Activated CD4-positive, alpha-beta memory T cell treated with anti-CD3 and anti-CD28 coated beads for 36 hours (primary cell): Measurements from ENCODE around the gene PCDHA1. TPM values are rescaled to one million over a fixed set of nuclear protein-coding genes. Genes with fewer than 3 reads are reported as not detected.
"Not testable (repeated sequence)": the region's sequence is repeated elsewhere in the genome, so short reads cannot be mapped to it uniquely, and the experiment has no call there.

Experiments used
- CTCF ChIA-PET: fragments of 350-600 bp; sonication (Branson Sonifier 250); formaldehyde crosslinking; loops from one replicate; lab custom pipeline; 2021; ENCODE audit warnings: antibody characterized with exemption, inconsistent platforms; lab: Charles Lee
- POLR2A ChIA-PET: fragments of 350-600 bp; sonication (Branson Sonifier 250); formaldehyde crosslinking; loops from one replicate; lab custom pipeline; 2021; ENCODE audit warnings: antibody characterized with exemption; lab: Charles Lee
- DNase-seq: peaks from one replicate; pipeline ENCODE4 v3.0.0-alpha.2; 2020
- H3K27ac Mint-ChIP-seq: one replicate; pipeline ENCODE4 v1.8.0; 2021; ENCODE audit warnings: mixed read lengths
- H3K27me3 Mint-ChIP-seq: one replicate; pipeline ENCODE4 v1.8.0; 2021; ENCODE audit warnings: mixed read lengths
- H3K36me3 Mint-ChIP-seq: one replicate; pipeline ENCODE4 v1.8.0; 2021; ENCODE audit warnings: mixed read lengths
- H3K4me1 Mint-ChIP-seq: one replicate; pipeline ENCODE4 v1.8.0; 2021; ENCODE audit warnings: low read depth, mixed read lengths
- H3K4me3 Mint-ChIP-seq: one replicate; pipeline ENCODE4 v1.8.0; 2021; ENCODE audit warnings: mild to moderate bottlenecking, mixed read lengths
- H3K9me3 Mint-ChIP-seq: one replicate; pipeline ENCODE4 v1.8.0; 2021; ENCODE audit warnings: mixed read lengths
- intact Hi-C: fragments of 100-400 bp; cut with micrococcal nuclease; formaldehyde crosslinking; loops from one replicate; pipeline ENCODE4 v1.15.1; 2023
- total RNA-seq, 2 experiments: library from RNA; stranded (reverse); gene quantifications; one replicate each; pipeline ENCODE4 v1.2.3, GENCODE V29; 2021

The PCDHA1 gene
- total RNA-seq, 2 experiments from 2014 or later = not detected

DNA sequence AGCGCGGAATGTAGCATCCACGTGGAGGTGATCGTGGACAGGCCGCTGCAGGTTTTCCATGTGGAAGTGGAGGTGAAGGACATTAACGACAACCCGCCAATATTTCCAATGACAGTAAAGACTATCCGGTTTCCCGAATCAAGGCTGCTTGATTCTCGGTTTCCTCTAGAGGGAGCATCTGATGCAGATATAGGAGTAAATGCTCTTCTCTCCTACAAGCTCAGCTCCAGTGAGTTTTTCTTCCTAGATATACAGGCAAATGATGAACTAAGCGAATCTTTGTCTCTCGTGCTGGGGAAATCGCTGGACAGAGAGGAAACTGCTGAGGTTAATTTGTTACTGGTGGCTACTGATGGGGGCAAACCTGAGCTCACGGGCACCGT is 9.3 kb downstream of the PCDHA1 start:
- Mint-ChIP-seq H3K36me3 (peaks cover 8% of the 10 kb centered on the region), H3K27me3 (peaks cover 31% of the 10 kb centered on the region), H3K9me3 (peaks cover 33% of the 10 kb centered on the region), H3K4me1 (no peaks in the 10 kb centered on the region), H3K27ac (no peak overlapping the region), H3K4me3 (no peak overlapping the region)
- intact Hi-C loops = loop anchor here (10.0 kb wide), 1 partner anchor 70 kb away; the partner anchor contains the start of gene PCDHA11
- DNase-seq = no peak
- ChIA-PET CTCF (no interaction called here), POLR2A (no interaction called here)

DNA sequence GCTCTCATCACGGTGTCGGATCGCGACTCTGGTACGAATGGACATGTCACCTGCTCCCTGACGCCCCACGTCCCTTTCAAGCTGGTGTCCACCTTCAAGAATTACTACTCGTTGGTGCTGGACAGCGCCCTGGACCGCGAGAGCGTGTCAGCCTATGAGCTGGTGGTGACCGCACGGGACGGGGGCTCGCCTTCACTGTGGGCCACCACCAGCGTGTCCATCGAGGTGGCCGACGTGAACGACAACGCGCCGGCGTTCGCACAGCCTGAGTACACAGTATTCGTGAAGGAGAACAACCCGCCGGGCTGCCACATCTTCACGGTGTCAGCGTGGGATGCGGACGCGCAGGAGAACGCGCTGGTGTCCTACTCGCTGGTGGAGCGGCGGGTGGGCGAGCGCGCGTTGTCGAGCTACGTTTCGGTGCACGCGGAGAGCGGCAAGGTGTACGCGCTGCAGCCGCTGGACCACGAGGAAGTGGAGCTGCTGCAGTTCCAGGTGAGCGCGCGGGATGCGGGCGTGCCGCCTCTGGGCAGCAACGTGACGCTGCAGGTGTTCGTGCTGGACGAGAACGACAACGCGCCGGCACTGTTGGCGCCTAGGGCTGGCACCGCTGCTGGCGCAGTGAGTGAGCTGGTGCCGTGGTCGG is 10.3 kb downstream of the PCDHA1 start:
- Mint-ChIP-seq H3K27me3 (peaks cover 32% of the 10 kb centered on the region), H3K9me3 (peaks cover 36% of the 10 kb centered on the region)
- H3K27ac Mint-ChIP-seq, DNase-seq, CTCF ChIA-PET, H3K4me3 Mint-ChIP-seq, POLR2A ChIA-PET, H3K4me1 Mint-ChIP-seq, H3K36me3 Mint-ChIP-seq: not testable (repeated sequence)
- intact Hi-C loops = loop anchor here (10.0 kb wide), 1 partner anchor 69 kb away; the partner anchor contains the start of gene PCDHA11

DNA sequence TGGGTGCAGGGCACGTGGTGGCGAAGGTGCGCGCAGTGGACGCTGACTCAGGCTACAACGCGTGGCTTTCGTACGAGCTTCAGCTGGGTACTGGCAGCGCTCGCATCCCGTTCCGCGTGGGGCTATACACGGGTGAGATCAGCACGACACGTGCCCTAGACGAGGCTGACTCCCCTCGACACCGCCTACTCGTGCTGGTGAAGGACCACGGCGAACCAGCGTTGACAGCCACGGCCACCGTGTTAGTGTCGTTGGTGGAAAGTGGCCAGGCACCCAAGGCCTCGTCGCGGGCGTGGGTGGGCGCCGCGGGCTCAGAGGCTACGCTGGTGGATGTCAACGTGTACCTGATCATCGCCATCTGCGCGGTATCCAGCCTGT is 10.8 kb downstream of the PCDHA1 start:
- intact Hi-C loops = loop anchor here (10.0 kb wide), 1 partner anchor 68 kb away; the partner anchor contains the start of gene PCDHA11
- ChIA-PET POLR2A (no interaction called here), CTCF (no interaction called here)
- Mint-ChIP-seq H3K27me3 (peaks cover 32% of the 10 kb centered on the region), H3K9me3 (peaks cover 41% of the 10 kb centered on the region), H3K4me1 (no peaks in the 10 kb centered on the region), H3K36me3 (peaks cover 8% of the 10 kb centered on the region), H3K4me3 (no peak overlapping the region), H3K27ac (no peak overlapping the region)
- no peak for DNase-seq

DNA sequence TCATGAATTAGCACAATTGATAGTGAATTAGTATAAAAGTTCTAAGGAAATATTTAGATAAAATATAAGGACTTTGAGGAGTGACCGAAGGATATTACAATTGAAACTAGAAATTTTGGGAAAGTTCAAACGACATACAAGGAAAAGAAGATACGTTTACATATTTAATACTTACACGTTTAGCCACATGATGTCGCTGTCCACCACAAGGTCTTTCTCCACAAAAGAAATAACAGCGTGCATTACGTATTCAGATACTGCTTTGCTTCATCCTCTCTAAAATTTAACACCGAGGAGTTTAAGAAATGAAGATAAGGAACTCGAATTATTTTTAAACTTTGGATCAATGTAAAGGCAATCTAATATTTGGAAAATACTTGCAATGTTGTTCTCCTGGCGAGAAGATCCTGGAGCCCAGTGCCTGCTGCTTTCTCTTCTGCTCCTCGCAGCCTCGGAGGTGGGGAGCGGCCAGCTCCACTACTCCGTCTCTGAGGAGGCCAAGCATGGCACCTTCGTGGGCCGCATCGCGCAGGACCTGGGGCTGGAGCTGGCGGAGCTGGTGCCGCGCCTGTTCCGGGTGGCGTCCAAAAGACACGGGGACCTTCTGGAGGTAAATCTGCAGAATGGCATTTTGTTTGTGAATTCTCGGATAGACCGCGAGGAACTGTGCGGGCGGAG is 15.0 kb downstream of the PCDHA1 start, which contains the start of gene PCDHA3:
TSS of gene PCDHA3 (plus strand) at position 242 of the 678 bp plus-strand sequence.
- H3K27me3 Mint-ChIP-seq = peaks cover 22% of the 10 kb centered on the region
- no peaks in the 10 kb centered on the region for H3K4me1 Mint-ChIP-seq
- CTCF ChIA-PET = no interaction called here
- intact Hi-C loops = no loop called here
- no peak within 1 kb of the TSS for H3K4me3 Mint-ChIP-seq
- POLR2A ChIA-PET = no interaction called here
- H3K36me3 Mint-ChIP-seq = peaks cover 7% of the 10 kb centered on the region
- no peak for DNase-seq
- peaks cover 36% of the 10 kb centered on the region for H3K9me3 Mint-ChIP-seq
- no peak within 1 kb of the TSS for H3K27ac Mint-ChIP-seq

DNA sequence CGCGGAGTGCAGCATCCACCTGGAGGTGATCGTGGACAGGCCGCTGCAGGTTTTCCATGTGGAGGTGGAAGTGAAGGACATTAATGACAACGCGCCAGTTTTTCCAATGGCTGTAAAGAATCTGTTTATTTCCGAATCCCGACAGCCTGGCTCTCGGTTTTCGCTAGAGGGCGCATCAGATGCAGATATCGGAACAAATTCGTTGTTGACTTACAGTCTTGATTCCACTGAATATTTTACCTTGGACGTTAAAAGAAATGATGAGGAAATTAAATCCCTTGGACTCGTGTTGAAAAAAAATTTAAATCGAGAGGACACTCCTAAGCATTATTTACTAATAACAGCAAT is 15.5 kb downstream of the PCDHA1 start:
- H3K36me3 Mint-ChIP-seq = peaks cover 8% of the 10 kb centered on the region
- ChIA-PET POLR2A (no interaction called here), CTCF (no interaction called here)
- intact Hi-C loops = no loop called here
- H3K27me3 Mint-ChIP-seq = peaks cover 22% of the 10 kb centered on the region
- peaks cover 36% of the 10 kb centered on the region for H3K9me3 Mint-ChIP-seq
- no peak overlapping the region for H3K27ac Mint-ChIP-seq
- no peak overlapping the region for H3K4me3 Mint-ChIP-seq
- DNase-seq = no peak
- no peaks in the 10 kb centered on the region for H3K4me1 Mint-ChIP-seq

DNA sequence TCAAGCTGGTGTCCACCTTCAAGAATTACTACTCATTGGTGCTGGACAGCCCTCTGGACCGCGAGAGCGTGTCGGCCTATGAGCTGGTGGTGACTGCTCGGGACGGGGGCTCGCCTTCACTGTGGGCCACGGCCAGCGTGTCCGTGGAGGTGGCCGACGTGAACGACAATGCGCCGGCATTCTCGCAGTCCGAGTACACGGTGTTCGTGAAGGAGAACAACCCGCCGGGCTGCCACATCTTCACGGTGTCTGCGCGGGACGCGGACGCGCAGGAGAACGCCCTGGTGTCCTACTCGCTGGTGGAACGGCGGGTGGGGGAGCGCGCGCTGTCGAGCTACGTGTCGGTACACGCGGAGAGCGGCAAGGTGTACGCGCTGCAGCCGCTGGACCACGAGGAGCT is 16.4 kb downstream of the PCDHA1 start:
- POLR2A ChIA-PET, intact Hi-C loops, CTCF ChIA-PET, H3K4me1 Mint-ChIP-seq, H3K27ac Mint-ChIP-seq, DNase-seq, H3K4me3 Mint-ChIP-seq: not testable (repeated sequence)
- H3K9me3 Mint-ChIP-seq = peaks cover 38% of the 10 kb centered on the region
- peaks cover 10% of the 10 kb centered on the region for H3K36me3 Mint-ChIP-seq
- peaks cover 26% of the 10 kb centered on the region for H3K27me3 Mint-ChIP-seq

DNA sequence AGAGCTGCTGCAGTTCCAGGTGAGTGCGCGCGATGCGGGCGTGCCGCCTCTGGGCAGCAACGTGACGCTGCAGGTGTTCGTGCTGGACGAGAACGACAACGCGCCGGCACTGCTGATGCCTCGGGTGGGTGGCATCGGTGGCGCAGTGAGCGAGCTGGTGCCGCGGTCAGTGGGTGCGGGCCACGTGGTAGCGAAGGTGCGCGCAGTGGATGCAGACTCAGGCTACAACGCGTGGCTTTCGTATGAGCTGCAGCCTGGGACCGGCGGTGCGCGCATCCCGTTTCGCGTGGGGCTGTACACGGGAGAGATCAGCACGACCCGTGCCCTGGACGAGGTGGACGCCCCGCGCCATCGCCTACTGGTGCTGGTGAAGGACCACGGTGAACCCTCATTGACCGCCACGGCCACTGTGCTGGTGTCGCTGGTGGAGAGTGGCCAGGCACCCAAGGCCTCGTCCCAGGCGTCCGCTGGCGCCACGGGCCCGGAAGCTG is 16.9 kb downstream of the PCDHA1 start:
- no peak overlapping the region for H3K27ac Mint-ChIP-seq
- no peaks in the 10 kb centered on the region for H3K4me1 Mint-ChIP-seq
- peaks cover 26% of the 10 kb centered on the region for H3K27me3 Mint-ChIP-seq
- H3K9me3 Mint-ChIP-seq = peaks cover 41% of the 10 kb centered on the region
- ChIA-PET CTCF (no interaction called here), POLR2A (no interaction called here)
- H3K36me3 Mint-ChIP-seq = peaks cover 14% of the 10 kb centered on the region
- DNase-seq = no peak
- intact Hi-C loops = no loop called here
- no peak overlapping the region for H3K4me3 Mint-ChIP-seq

DNA sequence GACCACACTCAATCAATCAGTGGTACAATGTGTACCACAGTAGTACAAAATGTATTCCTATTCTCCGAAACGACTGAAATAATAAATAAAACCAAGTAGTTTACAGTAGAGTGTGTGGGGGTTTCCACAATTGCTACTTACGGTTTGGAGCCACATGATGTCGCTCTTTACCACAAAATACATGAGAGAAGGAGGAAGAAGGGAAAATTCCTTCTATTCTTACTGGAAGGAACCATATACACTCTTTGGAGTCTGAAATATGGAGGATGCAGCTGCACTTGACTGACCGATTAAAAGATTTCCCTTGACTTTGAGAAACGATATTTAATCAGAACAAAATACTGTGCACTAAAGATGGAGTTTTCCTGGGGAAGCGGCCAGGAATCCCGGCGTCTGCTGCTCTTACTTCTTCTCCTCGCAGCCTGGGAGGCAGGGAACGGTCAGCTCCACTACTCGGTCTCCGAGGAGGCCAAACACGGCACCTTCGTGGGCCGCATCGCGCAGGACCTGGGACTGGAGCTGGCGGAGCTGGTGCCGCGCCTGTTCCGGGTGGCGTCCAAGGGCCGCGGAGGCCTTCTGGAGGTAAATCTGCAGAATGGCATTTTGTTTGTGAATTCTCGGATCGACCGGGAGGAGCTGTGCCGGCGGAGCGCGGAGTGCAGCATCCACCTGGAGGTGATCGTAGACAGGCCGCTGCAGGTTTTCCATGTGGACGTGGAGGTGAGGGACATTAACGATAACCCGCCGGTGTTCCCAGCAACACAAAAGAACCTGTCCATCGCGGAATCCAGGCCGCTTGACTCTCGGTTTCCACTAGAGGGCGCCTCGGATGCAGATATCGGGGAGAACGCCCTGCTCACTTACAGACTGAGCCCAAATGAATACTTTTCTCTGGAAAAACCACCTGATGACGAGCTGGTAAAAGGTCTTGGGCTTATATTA is 21.2 kb downstream of the PCDHA1 start, which contains the start of gene PCDHA4:
TSS of gene PCDHA4 (plus strand) at position 235 of the 942 bp plus-strand sequence.
- intact Hi-C loops = no loop called here
- H3K36me3 Mint-ChIP-seq = peaks cover 16% of the 10 kb centered on the region
- CTCF ChIA-PET = interaction anchor here (0.5 to 2.9 kb wide), 5 partner anchors 10 to 338 kb away, joined by 3 to 11 read pairs (median 3); partner anchors contain the start of gene PCDHA1
- peaks cover 39% of the 10 kb centered on the region for H3K9me3 Mint-ChIP-seq
- peak; percentile 32 for DNase-seq
- H3K27me3 Mint-ChIP-seq = peaks cover 12% of the 10 kb centered on the region
- POLR2A ChIA-PET = no interaction called here
- H3K4me1 Mint-ChIP-seq = no peaks in the 10 kb centered on the region
- no peak within 1 kb of the TSS for H3K4me3 Mint-ChIP-seq
- H3K27ac Mint-ChIP-seq = no peak within 1 kb of the TSS

DNA sequence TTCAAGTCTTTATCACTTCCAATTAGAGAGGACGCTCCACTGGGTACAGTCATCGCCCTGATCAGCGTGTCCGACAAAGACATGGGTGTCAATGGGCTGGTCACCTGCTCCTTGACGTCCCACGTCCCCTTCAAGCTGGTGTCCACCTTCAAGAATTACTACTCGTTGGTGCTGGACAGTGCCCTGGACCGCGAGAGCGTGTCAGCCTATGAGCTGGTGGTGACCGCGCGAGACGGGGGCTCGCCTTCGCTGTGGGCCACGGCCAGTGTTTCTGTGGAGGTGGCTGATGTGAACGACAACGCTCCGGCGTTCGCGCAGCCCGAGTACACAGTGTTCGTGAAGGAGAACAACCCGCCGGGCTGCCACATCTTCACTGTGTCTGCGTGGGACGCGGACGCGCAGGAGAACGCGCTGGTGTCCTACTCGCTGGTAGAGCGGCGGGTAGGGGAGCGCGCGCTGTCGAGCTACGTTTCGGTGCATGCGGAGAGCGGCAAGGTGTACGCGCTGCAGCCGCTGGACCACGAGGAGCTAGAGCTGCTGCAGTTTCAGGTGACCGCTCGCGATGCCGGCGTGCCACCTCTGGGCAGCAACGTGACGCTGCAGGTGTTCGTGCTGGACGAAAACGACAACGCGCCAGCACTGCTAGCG is 22.4 kb downstream of the PCDHA1 start:
- H3K27ac Mint-ChIP-seq, POLR2A ChIA-PET, H3K4me3 Mint-ChIP-seq, DNase-seq, intact Hi-C loops, H3K4me1 Mint-ChIP-seq: not testable (repeated sequence)
- H3K27me3 Mint-ChIP-seq = peaks cover 12% of the 10 kb centered on the region
- H3K36me3 Mint-ChIP-seq = peaks cover 14% of the 10 kb centered on the region
- CTCF ChIA-PET = interaction anchor here (0.8 to 2.9 kb wide), 4 partner anchors 9 to 265 kb away, joined by 3 to 11 read pairs (median 3); partner anchors contain the start of gene PCDHA1
- H3K9me3 Mint-ChIP-seq = peaks cover 34% of the 10 kb centered on the region

DNA sequence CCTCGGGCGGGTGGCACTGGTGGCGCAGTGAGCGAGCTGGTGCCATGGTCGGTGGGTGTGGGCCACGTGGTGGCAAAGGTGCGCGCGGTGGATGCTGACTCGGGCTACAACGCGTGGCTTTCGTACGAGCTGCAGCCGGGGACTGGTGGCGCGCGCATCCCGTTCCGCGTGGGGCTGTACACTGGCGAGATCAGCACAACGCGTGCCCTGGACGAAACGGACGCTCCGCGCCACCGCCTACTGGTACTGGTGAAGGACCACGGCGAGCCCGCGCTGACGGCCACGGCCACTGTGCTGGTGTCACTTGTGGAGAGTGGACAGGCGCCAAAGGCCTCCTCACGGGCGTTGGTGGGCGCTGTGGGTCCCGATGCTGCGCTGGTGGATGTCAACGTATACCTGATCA is 22.9 kb downstream of the PCDHA1 start:
- H3K9me3 Mint-ChIP-seq = peaks cover 30% of the 10 kb centered on the region
- ChIA-PET POLR2A (no interaction called here), CTCF (no interaction called here)
- H3K4me1 Mint-ChIP-seq = no peaks in the 10 kb centered on the region
- H3K27ac Mint-ChIP-seq = no peak overlapping the region
- peaks cover 12% of the 10 kb centered on the region for H3K27me3 Mint-ChIP-seq
- no peak overlapping the region for H3K4me3 Mint-ChIP-seq
- intact Hi-C loops = no loop called here
- peaks cover 13% of the 10 kb centered on the region for H3K36me3 Mint-ChIP-seq
- DNase-seq = no peak
